HFFc6 (cell line): ENCODE results near the gene DLK1. TPM values are rescaled to one million over a fixed set of nuclear protein-coding genes. Genes with fewer than 3 reads are reported as not detected.

ENCODE experiments used
- DNase-seq: peaks from one replicate; pipeline ENCODE4 v3.0.0-alpha.2; 2018
- H3K27ac Mint-ChIP-seq: 2 replicates; pipeline ENCODE4 v1.8.0; 2020; ENCODE audit warnings: mild to moderate bottlenecking, mixed read lengths
- H3K27me3 Mint-ChIP-seq: 2 replicates; pipeline ENCODE4 v1.8.0; 2021; ENCODE audit warnings: mild to moderate bottlenecking, moderate library complexity, mixed read lengths; ENCODE audit not compliant: insufficient read depth
- H3K36me3 Mint-ChIP-seq: 2 replicates; pipeline ENCODE4 v1.8.0; 2021; ENCODE audit warnings: low read depth, mixed read lengths
- H3K4me1 Mint-ChIP-seq: 2 replicates; pipeline ENCODE4 v1.8.0; 2020; ENCODE audit warnings: low read depth, mixed read lengths
- H3K4me3 Mint-ChIP-seq: 2 replicates; pipeline ENCODE4 v1.8.0; 2020; ENCODE audit warnings: mild to moderate bottlenecking, moderate library complexity, mixed read lengths
- H3K9me3 Mint-ChIP-seq: 2 replicates; pipeline ENCODE4 v1.8.0; 2020; ENCODE audit warnings: mild to moderate bottlenecking, mixed read lengths
- total RNA-seq, 6 experiments: library from RNA; stranded (reverse); fragmentation: NEBNext Ultra II Directional; extraction: Animal tissue kit (Norgen Biotek cat#: 25700); gene quantifications; 2 replicates in 1 of 6; 3 replicates in 5 of 6; pipeline ENCODE4 v1.2.3, GENCODE V29; 2021
- TF ChIP-seq, protein P1 (sequence below): fragments of 200-600 bp; sonication (generic); IDR thresholded peaks from 2 replicates; pipeline ENCODE4 v1.5.0; 2021; ENCODE audit warnings: antibody characterized with exemption, mild to moderate bottlenecking

Gene DLK1
- total RNA-seq, 6 experiments from 2014 or later = not detected

GRCh38 chr14:100722367-100722766 lies 4.3 kb upstream of the DLK1 start:
- no peaks in the 10 kb centered on the region for H3K9me3 Mint-ChIP-seq
- no peak for DNase-seq
- no peak overlapping the region for H3K4me3 Mint-ChIP-seq
- H3K27me3 Mint-ChIP-seq = peaks cover 62% of the 10 kb centered on the region
- 0 out of 2 replicates have a peak, but pooled peaks cover 4% of the 10 kb centered on the region for H3K36me3 Mint-ChIP-seq
- no peaks in the 10 kb centered on the region for H3K4me1 Mint-ChIP-seq
- H3K27ac Mint-ChIP-seq = no peak overlapping the region
- TF ChIP-seq, protein P1, sequence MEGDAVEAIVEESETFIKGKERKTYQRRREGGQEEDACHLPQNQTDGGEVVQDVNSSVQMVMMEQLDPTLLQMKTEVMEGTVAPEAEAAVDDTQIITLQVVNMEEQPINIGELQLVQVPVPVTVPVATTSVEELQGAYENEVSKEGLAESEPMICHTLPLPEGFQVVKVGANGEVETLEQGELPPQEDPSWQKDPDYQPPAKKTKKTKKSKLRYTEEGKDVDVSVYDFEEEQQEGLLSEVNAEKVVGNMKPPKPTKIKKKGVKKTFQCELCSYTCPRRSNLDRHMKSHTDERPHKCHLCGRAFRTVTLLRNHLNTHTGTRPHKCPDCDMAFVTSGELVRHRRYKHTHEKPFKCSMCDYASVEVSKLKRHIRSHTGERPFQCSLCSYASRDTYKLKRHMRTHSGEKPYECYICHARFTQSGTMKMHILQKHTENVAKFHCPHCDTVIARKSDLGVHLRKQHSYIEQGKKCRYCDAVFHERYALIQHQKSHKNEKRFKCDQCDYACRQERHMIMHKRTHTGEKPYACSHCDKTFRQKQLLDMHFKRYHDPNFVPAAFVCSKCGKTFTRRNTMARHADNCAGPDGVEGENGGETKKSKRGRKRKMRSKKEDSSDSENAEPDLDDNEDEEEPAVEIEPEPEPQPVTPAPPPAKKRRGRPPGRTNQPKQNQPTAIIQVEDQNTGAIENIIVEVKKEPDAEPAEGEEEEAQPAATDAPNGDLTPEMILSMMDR = no peak

DNA sequence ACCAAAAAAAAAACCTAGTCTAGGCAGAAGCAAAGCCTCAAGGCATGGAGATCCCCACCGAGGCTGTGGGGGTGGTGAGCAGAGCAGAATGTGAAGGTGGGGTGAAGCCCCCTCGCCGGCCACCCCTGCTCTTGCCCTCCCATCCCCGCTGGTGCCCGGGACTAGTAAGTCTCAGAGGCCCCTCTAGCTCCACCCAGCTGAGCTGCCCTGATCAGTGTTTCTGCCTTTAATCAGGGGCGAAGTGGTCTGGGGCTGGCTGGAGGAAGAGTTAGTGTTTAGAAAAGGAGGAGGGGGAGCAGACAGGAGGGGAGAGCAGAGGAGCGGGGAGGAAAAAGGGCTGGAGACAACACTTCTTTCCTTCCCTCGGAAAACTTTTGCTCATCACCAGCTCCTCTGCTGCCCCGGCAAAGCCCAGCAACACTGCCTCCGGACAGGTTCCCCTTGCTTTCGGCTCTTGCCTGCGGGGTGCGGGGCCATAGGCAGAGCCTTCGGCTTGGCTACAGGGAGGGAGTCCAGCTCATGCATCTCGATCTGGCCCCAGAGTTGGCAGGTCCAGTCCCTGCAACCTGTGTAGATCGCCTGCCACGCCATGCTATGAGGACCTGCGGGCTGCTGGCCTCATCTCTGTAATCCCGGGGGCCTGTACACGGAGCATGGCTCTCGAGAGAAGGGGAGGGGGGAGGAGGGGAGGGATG lies 3.4 kb upstream of the DLK1 start:
- Mint-ChIP-seq H3K27ac (no peak overlapping the region), H3K36me3 (0 out of 2 replicates have a peak, but pooled peaks cover 4% of the 10 kb centered on the region), H3K4me1 (no peaks in the 10 kb centered on the region), H3K9me3 (no peaks in the 10 kb centered on the region), H3K4me3 (no peak overlapping the region), H3K27me3 (peaks cover 61% of the 10 kb centered on the region)
- no peak for DNase-seq
- TF ChIP-seq, protein P1 = no peak

- DNase-seq = no peak
- Mint-ChIP-seq H3K4me1 (no peaks in the 10 kb centered on the region), H3K36me3 (0 out of 2 replicates have a peak, but pooled peaks cover 4% of the 10 kb centered on the region), H3K4me3 (no peak overlapping the region), H3K27ac (no peak overlapping the region), H3K9me3 (no peaks in the 10 kb centered on the region), H3K27me3 (peaks cover 58% of the 10 kb centered on the region)
- TF ChIP-seq, protein P1 = no peak
Measured at GRCh38 chr14:100723830-100724437, 2.8 kb upstream of the DLK1 start.

DNA sequence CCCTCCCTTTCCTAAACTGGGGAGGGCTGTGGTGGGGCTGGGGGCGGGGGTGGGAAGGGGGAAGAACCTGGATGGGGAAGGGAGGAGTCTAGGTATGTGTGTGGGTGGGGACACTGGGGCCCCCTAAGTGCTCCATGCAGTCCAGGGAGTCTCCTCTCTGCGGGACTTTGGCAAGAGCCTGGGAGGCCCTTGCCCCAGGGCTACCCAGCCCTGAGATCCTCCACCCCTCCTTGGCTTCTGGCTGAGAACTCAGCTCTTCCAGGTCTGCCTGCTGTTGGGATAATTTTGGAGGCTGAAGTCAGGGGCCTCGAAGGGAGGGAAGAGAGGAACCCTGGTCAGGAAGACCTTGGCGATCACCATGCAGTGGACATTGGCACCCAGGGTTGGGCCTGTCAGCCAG lies 2.2 kb upstream of the DLK1 start:
- no peak for DNase-seq
- TF ChIP-seq, protein P1 = no peak
- Mint-ChIP-seq H3K9me3 (no peaks in the 10 kb centered on the region), H3K4me3 (no peak overlapping the region), H3K27me3 (peaks cover 58% of the 10 kb centered on the region), H3K27ac (no peak overlapping the region), H3K4me1 (no peaks in the 10 kb centered on the region), H3K36me3 (0 out of 2 replicates have a peak, but pooled peaks cover 4% of the 10 kb centered on the region)

DNA sequence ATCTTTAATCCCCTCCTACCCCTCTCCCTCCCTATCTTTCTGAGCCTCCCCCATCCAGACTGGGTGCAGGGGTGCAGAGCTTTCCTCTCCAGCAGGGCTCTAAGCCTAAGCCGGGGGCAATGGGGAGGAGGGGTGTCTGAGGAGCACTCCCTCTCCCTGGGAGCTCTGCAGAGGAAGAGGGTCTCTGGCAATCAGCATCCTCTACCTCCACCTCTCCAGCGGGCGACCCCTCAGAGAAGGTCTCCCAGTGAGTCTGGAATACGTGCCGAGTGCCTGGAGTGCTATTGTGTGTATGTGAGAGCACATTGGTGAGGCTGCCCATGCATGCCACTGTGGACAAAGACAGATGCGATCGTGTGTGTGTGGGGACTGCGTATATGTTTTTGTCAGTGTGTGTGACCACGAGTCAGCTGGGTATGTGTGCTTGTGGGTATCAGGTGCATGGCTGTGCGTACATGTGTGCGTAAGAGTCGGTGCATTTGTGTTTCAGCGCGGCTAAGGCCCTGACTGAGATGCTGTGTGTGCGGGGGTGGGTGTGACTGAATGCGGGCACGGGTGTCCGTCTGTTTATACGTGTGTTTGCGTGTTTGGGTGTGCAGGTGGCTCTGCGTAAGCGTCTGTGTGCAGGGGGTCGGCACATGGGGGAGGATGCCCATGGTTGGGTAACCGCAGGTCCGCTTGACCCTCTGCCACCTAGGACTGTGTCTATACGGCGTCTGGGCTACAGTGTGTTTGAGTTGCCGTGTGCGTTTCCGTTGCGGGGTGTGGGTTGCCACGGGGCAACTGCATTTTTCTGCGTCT lies 905 bp upstream of the DLK1 start:
- H3K4me1 Mint-ChIP-seq = 0 out of 2 replicates have a peak, but pooled peaks cover 4% of the 10 kb centered on the region
- TF ChIP-seq, protein P1 = no peak
- H3K4me3 Mint-ChIP-seq = no peak overlapping the region
- H3K27me3 Mint-ChIP-seq = peaks cover 67% of the 10 kb centered on the region
- DNase-seq = no peak
- no peak overlapping the region for H3K27ac Mint-ChIP-seq
- H3K9me3 Mint-ChIP-seq = no peaks in the 10 kb centered on the region
- 0 out of 2 replicates have a peak, but pooled peaks cover 4% of the 10 kb centered on the region for H3K36me3 Mint-ChIP-seq
